T-helper 1 cell treated with Interleukin-12 subunit alpha and Interleukin-12 subunit beta and Interleukin-4 antibody, amounts not matched to agents 30 ng/mL and 1 ng/mL, for 36 hours (primary cell): Measurements from ENCODE around the gene RSRC2. TPM values are rescaled to one million over a fixed set of nuclear protein-coding genes. Genes with fewer than 3 reads are reported as not detected.
"Not testable (repeated sequence)": the region's sequence is repeated elsewhere in the genome, so short reads cannot be mapped to it uniquely, and the experiment has no call there.

Source experiments
- intact Hi-C: fragments of 100-400 bp; cut with micrococcal nuclease; formaldehyde crosslinking; loops from one replicate; pipeline ENCODE4 v1.15.1; 2024
- total RNA-seq: library from RNA; stranded (reverse); gene quantifications from 2 replicates; pipeline ENCODE4 v1.2.3, GENCODE V29; 2022

Gene RSRC2
- total RNA-seq, 1 donor from 2014 or later: 98.4 TPM

- intact Hi-C loops: no loop called here
Observed at GRCh38 chr12:122486805-122487426, 39.8 kb downstream of the RSRC2 start.

- intact Hi-C loops: not testable (repeated sequence)
Observed at GRCh38 chr12:122486360-122486759, 40.4 kb downstream of the RSRC2 start.

- intact Hi-C loops: not testable (repeated sequence)
Observed at GRCh38 chr12:122484385-122484784, 42.4 kb downstream of the RSRC2 start.

GRCh38 chr12:122483969-122484368 is 42.8 kb downstream of the RSRC2 start:
- intact Hi-C loops: no loop called here

GRCh38 chr12:122481861-122482260 is 44.9 kb downstream of the RSRC2 start:
- intact Hi-C loops: no loop called here

GRCh38 chr12:122480753-122481152 is 46.0 kb downstream of the RSRC2 start:
- intact Hi-C loops: no loop called here

- intact Hi-C loops: no loop called here
Observed at GRCh38 chr12:122474324-122474716, 52.4 kb downstream of the RSRC2 start.

GRCh38 chr12:122473543-122474323 is 53.0 kb downstream of the RSRC2 start:
- intact Hi-C loops: no loop called here

- intact Hi-C loops: loop anchor here (1.0 kb wide), 4 partner anchors 18 to 135 kb away; no protein-coding TSS in a partner anchor
Observed at GRCh38 chr12:122471324-122472226, 55.2 kb downstream of the RSRC2 start.

GRCh38 chr12:122470576-122470975 is 56.2 kb downstream of the RSRC2 start:
- intact Hi-C loops: not testable (repeated sequence)

- intact Hi-C loops: not testable (repeated sequence)
Observed at GRCh38 chr12:122469856-122470255, 56.9 kb downstream of the RSRC2 start.

- intact Hi-C loops: no loop called here
Observed at GRCh38 chr12:122467983-122468382, 58.8 kb downstream of the RSRC2 start.

- intact Hi-C loops: not testable (repeated sequence)
Observed at GRCh38 chr12:122464317-122465042, 62.3 kb downstream of the RSRC2 start.

GRCh38 chr12:122460641-122461040 is 66.1 kb downstream of the RSRC2 start:
- intact Hi-C loops: no loop called here

- intact Hi-C loops: no loop called here
Observed at GRCh38 chr12:122460061-122460460, 66.7 kb downstream of the RSRC2 start.

GRCh38 chr12:122459211-122459610 is 67.5 kb downstream of the RSRC2 start:
- intact Hi-C loops: no loop called here

- intact Hi-C loops: no loop called here
Observed at GRCh38 chr12:122458105-122459035, 68.4 kb downstream of the RSRC2 start.

- intact Hi-C loops: no loop called here
Observed at GRCh38 chr12:122457627-122458026, 69.1 kb downstream of the RSRC2 start.

- intact Hi-C loops: loop anchor here (5.0 kb wide), 1 partner anchor 1767 kb away; the partner anchor contains the start of gene MLEC
Observed at GRCh38 chr12:122454739-122455138, 72.0 kb downstream of the RSRC2 start.

GRCh38 chr12:122454250-122454721 is 72.5 kb downstream of the RSRC2 start:
- intact Hi-C loops: loop anchor here (5.0 kb wide), 1 partner anchor 1767 kb away; the partner anchor contains the start of gene MLEC
